NK-92 (cell line): ENCODE results near the gene NPHS1.
"Not testable (repeated sequence)": the region's sequence is repeated elsewhere in the genome, so short reads cannot be mapped to it uniquely, and the experiment has no call there.

Experiments
- DNase-seq: peaks from one replicate; lab custom pipeline; 2025; ENCODE audit not compliant: unreplicated experiment; lab: John Stamatoyannopoulos, UW

Gene NPHS1

DNA sequence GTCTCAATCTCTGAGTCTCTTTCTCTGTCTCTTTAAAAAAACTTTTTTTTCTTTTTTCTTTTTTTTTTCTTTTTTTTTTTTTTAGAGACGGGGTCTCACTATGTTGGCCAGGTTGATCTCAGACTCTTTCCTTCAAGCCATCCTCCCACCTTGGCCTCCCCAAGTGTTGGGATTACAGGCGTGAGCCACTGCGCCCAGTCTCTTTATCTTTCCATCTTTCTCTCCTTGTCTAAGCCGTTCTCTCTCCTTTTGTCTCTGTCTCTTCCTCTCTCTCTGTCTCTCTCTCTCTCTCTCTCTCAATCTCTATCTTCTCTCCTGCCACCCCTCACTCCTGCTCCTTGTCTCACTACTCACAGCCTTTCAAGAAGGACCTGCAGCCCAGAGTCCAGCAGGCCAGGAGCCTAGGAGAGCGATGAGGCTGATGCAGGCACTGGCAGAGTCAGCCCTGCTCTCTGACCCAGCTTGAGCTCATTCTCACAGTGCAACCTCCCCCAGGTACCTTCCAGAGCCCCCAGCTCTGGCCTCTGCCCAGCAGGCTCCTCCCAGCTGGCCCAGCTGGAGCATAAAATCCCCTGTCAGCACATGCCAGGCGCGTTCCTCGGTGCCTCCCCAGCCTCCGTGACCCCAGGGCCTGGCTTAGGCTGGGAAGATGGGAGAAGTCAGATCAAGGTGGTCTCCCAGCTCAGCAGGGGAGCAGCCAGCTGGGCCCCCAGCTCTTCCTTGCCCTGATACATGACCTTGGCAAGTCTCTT is at the start of gene NPHS1:
NPHS1 (minus strand) TSS at position 476 of the 752 bp plus-strand sequence. CDS start 667 bp downstream, outside the sequence.
- no peak for DNase-seq

- no peak for DNase-seq
Measured at GRCh38 chr19:35901055-35901644, 48.8 kb upstream of the NPHS1 start.

- DNase-seq: no peak
Measured at GRCh38 chr19:35899547-35900214, 47.4 kb upstream of the NPHS1 start.

- no peak for DNase-seq
Measured at GRCh38 chr19:35898499-35898809, 46.1 kb upstream of the NPHS1 start.

- no peak for DNase-seq
Measured at GRCh38 chr19:35897706-35898451, 45.6 kb upstream of the NPHS1 start.

DNA sequence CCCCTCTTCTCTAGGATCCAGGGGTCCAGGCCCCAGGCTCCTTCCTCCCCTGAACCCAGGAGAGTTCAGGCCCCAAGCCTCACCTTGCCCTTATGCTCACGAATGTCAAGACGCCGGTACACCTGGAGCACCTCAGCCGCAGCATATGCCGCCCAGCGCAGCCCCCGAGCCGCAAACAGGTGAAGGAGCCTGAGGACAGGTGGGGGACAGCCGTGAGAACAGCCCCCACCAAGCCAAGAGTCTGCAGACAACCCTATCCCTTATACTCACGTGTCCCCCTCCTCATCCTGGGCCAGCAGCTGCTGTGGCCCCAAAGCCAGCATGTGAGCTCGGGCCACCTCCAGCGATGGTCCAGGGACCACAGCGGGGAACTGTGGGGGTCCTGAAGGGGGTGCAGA is 44.3 kb upstream of the NPHS1 start:
- no peak for DNase-seq

DNA sequence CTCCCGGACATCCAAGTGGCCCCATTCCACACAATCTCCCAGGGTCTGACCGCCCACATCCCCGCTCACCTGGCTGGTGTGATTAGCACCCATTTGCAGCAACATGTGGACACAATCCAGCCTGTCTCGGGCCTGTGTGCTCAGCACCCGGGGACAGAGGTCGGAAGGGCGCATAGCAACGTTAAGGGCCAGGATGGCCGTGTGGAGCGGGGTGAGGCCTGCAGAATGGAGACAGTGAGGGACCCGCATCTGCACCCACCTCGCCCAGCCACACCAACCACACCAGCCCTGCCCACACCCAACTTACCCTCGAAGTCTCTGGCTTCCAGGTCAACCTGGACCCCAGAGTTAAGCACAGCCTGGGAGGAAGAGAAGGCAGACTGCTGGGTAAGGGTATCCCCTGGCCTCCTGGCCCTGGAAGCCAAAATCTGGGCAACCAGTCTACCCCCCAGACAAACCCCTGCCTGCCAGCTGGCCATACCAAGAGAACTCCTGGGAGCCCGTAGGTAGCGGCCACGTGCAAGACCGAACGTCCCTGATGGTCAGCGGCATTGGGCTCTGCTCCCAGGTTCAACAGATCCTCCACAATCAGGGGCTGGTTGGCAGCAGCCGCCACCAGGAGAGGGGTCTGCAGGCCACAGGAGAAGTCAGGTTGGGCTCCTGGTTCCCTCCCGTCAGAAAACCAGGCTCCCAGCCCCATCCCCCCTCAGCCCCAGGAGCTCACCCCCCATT is 43.8 kb upstream of the NPHS1 start:
- no peak for DNase-seq

GRCh38 chr19:35894342-35894741 is 42.0 kb upstream of the NPHS1 start:
- DNase-seq: no peak

DNA sequence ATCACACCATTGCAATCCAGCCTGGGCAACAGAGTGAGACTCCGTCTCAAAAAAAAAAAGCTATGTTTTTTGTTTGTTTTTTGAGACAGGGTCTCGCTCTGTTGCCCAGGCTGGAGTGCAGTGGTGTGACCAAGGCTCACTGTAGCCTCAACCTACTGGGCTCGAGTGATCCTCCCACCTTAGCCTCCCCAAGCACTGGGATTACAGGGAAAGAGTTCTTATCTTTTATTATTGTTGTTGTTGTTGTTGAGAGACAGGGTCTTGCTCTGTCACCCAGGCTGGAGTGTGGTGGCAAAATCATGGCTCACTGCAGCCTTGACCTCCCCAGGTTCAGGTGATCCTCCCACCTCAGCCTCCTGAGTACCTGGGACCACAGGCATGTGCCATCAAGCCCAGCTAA is 39.5 kb upstream of the NPHS1 start:
- DNase-seq: not testable (repeated sequence)

GRCh38 chr19:35890113-35890650 is 37.9 kb upstream of the NPHS1 start:
- no peak for DNase-seq

- DNase-seq: no peak
Measured at GRCh38 chr19:35889370-35890112, 37.2 kb upstream of the NPHS1 start.

DNA sequence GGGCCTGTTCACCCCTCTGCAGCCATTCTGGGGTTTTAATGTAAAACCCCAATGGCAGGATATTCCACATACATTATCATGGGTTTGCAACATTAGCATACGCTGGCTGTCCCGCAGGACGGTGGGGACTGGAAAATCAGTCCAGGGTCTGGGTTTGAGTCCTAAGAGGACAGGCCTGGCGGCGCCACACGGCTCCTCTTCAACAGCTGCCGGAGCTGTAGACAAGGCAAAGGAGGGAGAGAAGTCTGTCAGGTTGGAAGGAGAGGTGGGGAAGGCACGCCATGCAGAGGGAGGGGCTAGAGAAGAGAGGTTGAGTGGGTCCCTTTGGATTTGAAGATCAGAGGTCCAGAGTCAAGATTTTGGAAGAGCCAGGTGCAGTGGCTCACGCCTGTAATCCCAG is 36.1 kb upstream of the NPHS1 start:
- DNase-seq: no peak

GRCh38 chr19:35887197-35887596 is 34.9 kb upstream of the NPHS1 start:
- DNase-seq: no peak

DNA sequence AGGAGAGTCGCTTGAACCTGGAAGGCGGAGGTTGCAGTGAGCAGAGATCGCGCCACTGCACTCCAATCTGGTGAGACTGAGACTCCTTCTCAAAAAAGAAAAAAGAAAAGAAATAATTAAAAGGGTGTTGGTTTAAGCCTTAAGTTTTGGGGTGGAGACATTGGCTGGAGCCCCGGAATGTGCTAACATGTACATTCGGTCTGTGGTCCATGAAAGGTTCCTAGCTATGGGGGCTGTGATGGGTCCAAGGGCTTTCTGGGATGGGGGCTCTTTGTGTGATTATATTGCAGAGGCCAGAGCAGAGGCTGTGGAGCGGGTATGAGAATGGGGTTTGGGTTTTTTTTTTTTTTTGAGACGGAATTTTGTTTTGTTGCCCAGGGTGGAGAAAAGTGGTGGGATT is 33.6 kb upstream of the NPHS1 start:
- DNase-seq: no peak

DNA sequence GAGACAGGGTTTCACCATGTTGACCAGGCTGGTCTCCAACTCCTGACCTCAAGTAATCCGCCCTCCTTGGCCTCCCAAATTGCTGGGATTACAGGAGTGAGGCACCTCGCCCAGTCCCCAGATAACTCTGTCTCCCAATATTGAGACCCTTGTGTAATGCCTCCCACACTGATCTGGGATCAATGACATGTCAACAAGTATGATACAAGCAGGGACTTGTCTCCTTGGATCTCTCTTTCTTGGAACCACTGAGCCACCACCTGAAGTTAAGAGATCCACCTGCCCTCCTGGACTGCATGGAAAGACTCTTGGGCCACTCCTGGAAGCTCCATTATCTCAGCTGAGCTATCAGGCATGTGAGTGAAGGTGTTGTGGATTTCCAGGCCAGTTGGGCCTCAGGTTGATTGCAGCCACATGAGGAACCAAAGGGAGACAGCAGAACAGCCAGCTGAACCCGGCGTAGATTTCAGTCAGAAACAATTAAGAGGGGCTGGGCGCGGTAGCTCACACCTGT is 33.0 kb upstream of the NPHS1 start:
- no peak for DNase-seq

GRCh38 chr19:35883882-35884281 is 31.6 kb upstream of the NPHS1 start:
- no peak for DNase-seq

DNA sequence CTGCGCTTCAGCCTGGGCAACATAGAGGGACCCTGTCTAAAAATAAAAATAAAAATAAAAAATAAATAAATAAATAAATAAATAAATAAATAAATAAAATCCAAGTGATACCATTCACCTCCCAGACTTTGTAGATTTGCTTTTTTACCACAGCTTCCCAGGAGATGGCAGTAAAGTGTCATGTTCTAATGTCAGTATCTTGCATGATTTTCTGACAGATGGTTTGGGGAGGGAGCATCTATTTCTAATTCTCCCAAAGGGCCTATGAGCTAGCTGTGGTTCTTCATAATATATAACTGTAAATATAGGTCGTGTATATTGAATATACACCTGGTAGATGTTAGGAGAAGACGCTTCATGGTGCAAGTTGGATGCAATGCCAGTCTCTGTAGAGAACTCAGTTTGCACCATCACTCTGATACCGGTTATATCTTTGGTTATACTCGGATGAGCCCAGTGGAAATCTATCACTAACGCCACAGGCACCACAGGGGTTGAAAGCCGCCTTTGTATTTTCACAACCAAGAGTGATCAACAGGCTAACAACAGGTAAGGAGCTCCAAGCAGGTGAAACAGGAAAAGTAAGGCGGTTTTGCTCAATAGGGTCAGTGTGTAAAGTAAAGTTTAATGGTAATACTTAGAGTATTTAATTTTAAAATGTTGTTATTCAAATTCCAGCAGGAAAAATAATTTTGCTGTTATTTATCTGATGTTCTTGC is 30.0 kb upstream of the NPHS1 start:
- DNase-seq: no peak

GRCh38 chr19:35879770-35880317 is 27.5 kb upstream of the NPHS1 start:
- DNase-seq: no peak

DNA sequence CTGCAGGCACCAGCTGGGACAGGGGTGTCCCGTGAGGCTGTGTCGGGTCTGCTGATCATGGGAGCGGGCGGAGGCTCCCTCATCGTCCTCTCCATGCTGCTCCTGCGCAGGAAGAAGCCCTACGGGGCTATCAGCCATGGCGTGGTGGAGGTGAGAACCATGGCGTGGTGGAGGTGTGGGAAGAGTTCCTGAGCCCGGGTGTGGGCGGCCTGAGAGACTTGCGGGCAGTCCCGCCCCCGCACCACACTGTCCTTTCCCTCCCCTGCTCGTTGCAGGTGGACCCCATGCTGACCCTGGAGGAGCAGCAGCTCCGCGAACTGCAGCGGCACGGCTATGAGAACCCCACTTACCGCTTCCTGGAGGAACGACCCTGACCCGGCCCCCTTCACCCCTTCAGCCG is 26.8 kb upstream of the NPHS1 start:
- no peak for DNase-seq
